GM18507 (cell line): ENCODE results near the gene UNC45A.
"Not testable (repeated sequence)": the region's sequence is repeated elsewhere in the genome, so short reads cannot be mapped to it uniquely, and the experiment has no call there.

Experiments used
- DNase-seq: peaks from one replicate; pipeline ENCODE4 v3.0.0; 2011; ENCODE audit warnings: low read depth; ENCODE audit not compliant: insufficient read length; ENCODE audit errors: extremely low spot score
- FAIRE-seq: peaks from 2 replicates; lab custom pipeline; 2011; peaks lifted over from hg19 to GRCh38; lab: Jason Lieb, UNC

Gene UNC45A

GRCh38 chr15:90914305-90915080 lies 20.6 kb upstream of the UNC45A start:
- DNase-seq, result no peak
- FAIRE-seq, result no peak

- DNase-seq, result no peak
- FAIRE-seq, result no peak
Measured at GRCh38 chr15:90915216-90915807, 19.8 kb upstream of the UNC45A start.

GRCh38 chr15:90915808-90916440 lies 19.2 kb upstream of the UNC45A start:
- DNase-seq, result no peak
- no peak for FAIRE-seq

- FAIRE-seq, result no peak
Measured at GRCh38 chr15:90916461-90916860, 18.6 kb upstream of the UNC45A start.

GRCh38 chr15:90917569-90917968 lies 17.5 kb upstream of the UNC45A start:
- FAIRE-seq (no peak), DNase-seq (no peak)

More at GRCh38 chr15:90916461-90916860, 18.6 kb upstream of the UNC45A start:
- no peak for DNase-seq

- DNase-seq, result no peak
- FAIRE-seq, result no peak
Measured at GRCh38 chr15:90918034-90918788, 16.9 kb upstream of the UNC45A start.

- FAIRE-seq (no peak), DNase-seq (no peak)
Measured at GRCh38 chr15:90918835-90919234, 16.2 kb upstream of the UNC45A start.

GRCh38 chr15:90921887-90922286 lies 13.2 kb upstream of the UNC45A start:
- DNase-seq (no peak), FAIRE-seq (no peak)

GRCh38 chr15:90922712-90923322 lies 12.3 kb upstream of the UNC45A start:
- not testable (repeated sequence) for DNase-seq, FAIRE-seq

GRCh38 chr15:90924375-90924774 lies 10.7 kb upstream of the UNC45A start:
- FAIRE-seq (peak; percentile 94), DNase-seq (no peak)

GRCh38 chr15:90926766-90927165 lies 8.3 kb upstream of the UNC45A start:
- not testable (repeated sequence) for DNase-seq, FAIRE-seq

- DNase-seq, FAIRE-seq: not testable (repeated sequence)
Measured at GRCh38 chr15:90928106-90928505, 7.0 kb upstream of the UNC45A start.

GRCh38 chr15:90929246-90930019 lies 5.7 kb upstream of the UNC45A start:
- DNase-seq (no peak), FAIRE-seq (no peak)

- DNase-seq (no peak), FAIRE-seq (no peak)
Measured at GRCh38 chr15:90930861-90931574, 4.1 kb upstream of the UNC45A start.

GRCh38 chr15:90931575-90931827 lies 3.6 kb upstream of the UNC45A start:
- no peak for DNase-seq
- peak; percentile 71 for FAIRE-seq

GRCh38 chr15:90931828-90932659 lies 3.0 kb upstream of the UNC45A start, which contains the start of gene HDDC3:
Gene HDDC3, minus strand, starts transcription at chr15:90932549. Its CDS starts 9 bp downstream, at chr15:90932540.
- FAIRE-seq (peak; percentile 52), DNase-seq (peak; percentile 72)

- no peak for DNase-seq
- FAIRE-seq, result no peak
Measured at GRCh38 chr15:90932660-90932991, 2.5 kb upstream of the UNC45A start.

GRCh38 chr15:90933301-90933700 lies 1.8 kb upstream of the UNC45A start:
- DNase-seq (no peak), FAIRE-seq (no peak)
